K562 (cell line): ENCODE measurements around the gene SLC2A6. TPM values are rescaled to one million over a fixed set of nuclear protein-coding genes. Genes with fewer than 3 reads are reported as not detected.

Experiments used
- ATAC-seq: fragments of 200-7000 bp; cut with Tn5 transposase; 3 replicates; pipeline ENCODE4 v1.9.1; 2020; ENCODE audit warnings: moderate library complexity
- BruUV-seq: library from RNA; stranded (reverse); fragments of 400-500 nt; replicated peaks from 2 replicates; lab custom pipeline; 2021; lab: Mats Ljungman, UMichigan
- CTCF ChIA-PET: fragments of 300-600 bp; formaldehyde crosslinking; extraction: SDS; loops from one replicate; lab custom pipeline; 2021; ENCODE audit warnings: low intra/inter-chr PET ratio; lab: Yijun Ruan, JAX
- POLR2A ChIA-PET: fragments of 300-600, 350-650 bp; sonication (Branson Sonifier 250); formaldehyde crosslinking; extraction: SDS; loops from one replicate; lab custom pipeline; 2021; ENCODE audit warnings: antibody characterized with exemption, inconsistent platforms; lab: Yijun Ruan, JAX
- DNase-seq, 4 experiments: peaks; one replicate each; pipeline versions ENCODE4 v3.0.0 to v3.0.0-alpha.2; 2011 to 2018; ENCODE audit warnings: low spot score in 3 of 4, mixed read lengths in 3 of 4; ENCODE audit errors: extremely low read depth in 1 of 4
- FAIRE-seq: peaks from 2 replicates; lab custom pipeline; 2011; peaks lifted over from hg19 to GRCh38; lab: Jason Lieb, UNC
- H2AFZ ChIP-seq: 2 replicates; pipeline ENCODE4 v1.6.0; 2011; ENCODE audit warnings: low read depth, low read length, control low read depth, inconsistent platforms
- H3K27ac ChIP-seq: fragments of 200-600 bp; 3 replicates; pipeline ENCODE4 v1.8.0; 2011; ENCODE audit warnings: low read depth, mild to moderate bottlenecking, control low read depth, inconsistent platforms, low read length, moderate library complexity, mixed read lengths; ENCODE audit errors: extremely low read depth
- H3K27me3 ChIP-seq, 2 experiments: fragments of 300-600 bp in 1 of 2; 2 replicates in 1 of 2; 3 replicates in 1 of 2; pipeline versions ENCODE4 v1.6.0 to v1.8.0; 2011; ENCODE audit warnings: inconsistent platforms in 2 of 2, low read length in 2 of 2, mild to moderate bottlenecking in 1 of 2, mixed read lengths in 1 of 2, moderate library complexity in 1 of 2; ENCODE audit not compliant: control insufficient read depth in 2 of 2, insufficient read depth in 2 of 2
- H3K36me3 ChIP-seq: fragments of 300-600 bp; 3 replicates; pipeline ENCODE4 v1.8.0; 2011; ENCODE audit warnings: mild to moderate bottlenecking, low read length, inconsistent platforms; ENCODE audit not compliant: control insufficient read depth, insufficient read depth
- H3K4me1 ChIP-seq, 2 experiments: fragments of 200-600 bp in 1 of 2; replicated peaks in 1 of 2; 2 replicates in 1 of 2; 3 replicates in 1 of 2; pipeline versions ENCODE4 v1.5.1 to v1.8.0; 2011; ENCODE audit warnings: inconsistent platforms in 2 of 2, low read length in 2 of 2, mild to moderate bottlenecking in 1 of 2, mixed read lengths in 1 of 2, moderate library complexity in 1 of 2; ENCODE audit not compliant: control insufficient read depth in 2 of 2, insufficient read depth in 2 of 2
- H3K4me2 ChIP-seq: 2 replicates; pipeline ENCODE4 v1.6.1; 2011; ENCODE audit warnings: low read length, control low read depth, inconsistent platforms, mixed read lengths; ENCODE audit not compliant: insufficient read depth
- H3K4me3 ChIP-seq: fragments of 200-600 bp; sonication (generic), shearing (Covaris generic); 2 replicates; pipeline ENCODE4 v1.5.1; 2016; ENCODE audit warnings: control low read depth, inconsistent platforms
- H3K79me2 ChIP-seq: fragments of 200-600 bp; 3 replicates; pipeline ENCODE4 v1.8.0; 2011; ENCODE audit warnings: low read length, inconsistent platforms; ENCODE audit not compliant: control insufficient read depth, insufficient read depth
- H3K9ac ChIP-seq, 2 experiments: 2 replicates each; pipeline versions ENCODE4 v1.6.0 to v1.6.1; 2011; ENCODE audit warnings: low read depth in 2 of 2, low read length in 2 of 2, control low read depth in 1 of 2, inconsistent platforms in 1 of 2, mild to moderate bottlenecking in 1 of 2, mixed read lengths in 1 of 2; ENCODE audit not compliant: insufficient read depth in 1 of 2
- H3K9me1 ChIP-seq: one replicate; pipeline ENCODE4 v1.6.0; 2011; ENCODE audit warnings: inconsistent platforms, mild to moderate bottlenecking, low read length, moderate library complexity; ENCODE audit not compliant: control insufficient read depth, insufficient read depth
- H3K9me3 ChIP-seq: replicated peaks from 2 replicates; pipeline ENCODE4 v1.5.1; 2011; ENCODE audit warnings: low read depth, low read length, inconsistent platforms; ENCODE audit not compliant: control insufficient read depth, insufficient read depth
- H4K20me1 ChIP-seq: replicated peaks from 2 replicates; pipeline ENCODE4 v1.6.1; 2011; ENCODE audit warnings: low read length, inconsistent platforms, mixed read lengths; ENCODE audit not compliant: control insufficient read depth, insufficient read depth
- ARID1B ChIP-seq: fragments of 450-650 bp; IDR thresholded peaks from 2 replicates; pipeline ENCODE4 v1.6.1; 2016; ENCODE audit warnings: antibody characterized with exemption, mild to moderate bottlenecking, inconsistent platforms
- ARNT ChIP-seq, 2 experiments: fragments of 450-650 bp; IDR thresholded peaks; 2 replicates each; pipeline ENCODE4 v1.6.1; 2016; ENCODE audit warnings: mild to moderate bottlenecking in 1 of 2
- DNMT1 ChIP-seq: fragments of 450-650 bp; IDR thresholded peaks from 2 replicates; pipeline ENCODE4 v1.6.1; 2016; ENCODE audit warnings: antibody characterized with exemption, mild to moderate bottlenecking
- GABPB2 ChIP-seq: fragments of 250-450 bp; sonication (Bioruptor Pico); conservative IDR thresholded peaks from 2 replicates; pipeline ENCODE4 v1.5.1; 2021; ENCODE audit warnings: mild to moderate bottlenecking
- HDAC6 ChIP-seq: IDR thresholded peaks from 2 replicates; pipeline ENCODE4 v1.6.1; 2012; ENCODE audit warnings: low read depth, mild to moderate bottlenecking, control low read depth, inconsistent platforms, low read length, moderate library complexity
- LARP7 ChIP-seq: fragments of 450-650 bp; IDR thresholded peaks from 2 replicates; pipeline ENCODE4 v1.6.1; 2016
- NEUROD1 ChIP-seq: fragments of 150-350 bp; IDR thresholded peaks from 2 replicates; pipeline ENCODE4 v1.6.1; 2014; ENCODE audit warnings: borderline replicate concordance, low read length, low read depth; ENCODE audit not compliant: partially characterized antibody
- NR2C2 ChIP-seq, 2 experiments: fragments of 200-800 bp in 1 of 2; sonication (Bioruptor generic) in 1 of 2; sonication (generic) in 1 of 2; formaldehyde crosslinking in 1 of 2; IDR thresholded peaks; 2 replicates each; pipeline versions ENCODE4 v1.6.1 to v1.8.0; 2016 to 2022; ENCODE audit warnings: mild to moderate bottlenecking in 1 of 2, missing compliant biosample characterization in 1 of 2, missing genetic modification characterization in 1 of 2, missing genetic modification reagents in 1 of 2
- RBM15 ChIP-seq: fragments of 200-400 bp; formaldehyde crosslinking; IDR thresholded peaks from 2 replicates; pipeline ENCODE4 v1.6.1; 2018; ENCODE audit warnings: mild to moderate bottlenecking, low read length, moderate library complexity; ENCODE audit not compliant: insufficient read depth
- ZBTB11 ChIP-seq, 3 experiments: fragments of 200-800 bp in 1 of 3; fragments of 250-450 bp in 1 of 3; fragments of 450-650 bp in 1 of 3; sonication (Bioruptor Pico) in 1 of 3; sonication (Bioruptor generic) in 1 of 3; formaldehyde crosslinking in 1 of 3; IDR thresholded peaks; 2 replicates each; pipeline versions ENCODE4 v1.6.1 to v1.8.0; 2016 to 2022; ENCODE audit warnings: mild to moderate bottlenecking in 2 of 3, missing genetic modification characterization in 2 of 3, missing compliant biosample characterization in 1 of 3, moderate library complexity in 1 of 3
- ZBTB26 ChIP-seq: fragments of 450-650 bp; formaldehyde crosslinking; IDR thresholded peaks from 2 replicates; pipeline ENCODE4 v1.4.0; 2022; ENCODE audit warnings: missing genetic modification characterization
- ZC3H8 ChIP-seq: fragments of 450-650 bp; IDR thresholded peaks from 2 replicates; pipeline ENCODE4 v1.6.1; 2017
- ZNF347 ChIP-seq: fragments of 450-650 bp; formaldehyde crosslinking; IDR thresholded peaks from 2 replicates; pipeline ENCODE4 v1.4.0; 2020; ENCODE audit warnings: low read depth, mild to moderate bottlenecking, moderate library complexity
- ZNF444 ChIP-seq: fragments of 250-450 bp; sonication (Bioruptor Pico); IDR thresholded peaks from 2 replicates; pipeline ENCODE4 v1.4.0; 2020; ENCODE audit warnings: mild to moderate bottlenecking, moderate library complexity
- WGBS: fragments of 100-300 bp; shearing (Covaris generic); methylation state at CpG from one replicate; pipeline ENCODE4 v1.1.6; 2016; ENCODE audit warnings: low coverage, mixed read lengths; ENCODE audit not compliant: insufficient coverage; ENCODE audit errors: missing lambda C conversion rate; 5-methylcytosine and 5-hydroxymethylcytosine counted together
- in situ Hi-C: fragments of 300-500 bp; cut with MboI; formaldehyde crosslinking; loops from 4 replicates; pipeline ENCODE4 v1.15.0; 2018; ENCODE audit warnings: inconsistent platforms, mixed read lengths
- intact Hi-C: fragments of 100-400 bp; cut with micrococcal nuclease; formaldehyde crosslinking; loops from 2 replicates; pipeline ENCODE4 v1.14.2; 2022
- polyA plus RNA-seq, 8 experiments: library from polyadenylated mRNA; depleted of rRNA in 4 of 8; stranded (reverse) in 5 of 8; unstranded in 3 of 8; fragments of >200 nt; fragmentation: Nextera tagmentation in 2 of 8; fragmentation: Illumina TruSeq in 1 of 8; extraction: Ambion mirVana in 2 of 8; extraction: Trizol in 1 of 8; gene quantifications; 2 replicates each; pipeline versions ENCODE4 v1.2.1 to v1.2.3, GENCODE V29; 2011 to 2014; ENCODE audit warnings: inconsistent platforms in 1 of 8, missing spikeins in 1 of 8
- total RNA-seq, 7 experiments: library from RNA; depleted of rRNA in 6 of 7; stranded (reverse); fragments of >200 nt in 6 of 7; fragmentation: Illumina TruSeq in 2 of 7; extraction: Trizol in 2 of 7; gene quantifications; 2 replicates each; pipeline versions ENCODE4 v1.2.1 to v1.2.3, GENCODE V29; 2011 to 2021; ENCODE audit warnings: low replicate concordance in 1 of 7
- TF ChIP-seq, protein P1 (sequence below): fragments of 250-450 bp; sonication (Bioruptor Pico); IDR thresholded peaks from 2 replicates; pipeline ENCODE4 v1.8.0; 2021; ENCODE audit warnings: moderate library complexity, mild to moderate bottlenecking, inconsistent platforms

SLC2A6 gene
- total and polyA plus RNA-seq, 9 of the 15 experiments (the other 6 are each of a cell fraction or from before 2014, with no cell fraction given), result 0.04 to 0.38 (median 0.09) TPM; not detected in 3

- DNase-seq, result no peak
- H3K9ac ChIP-seq, result no peak overlapping the region
- no peak overlapping the region for H3K4me2 ChIP-seq
- H3K9me1 ChIP-seq, result no peaks in the 10 kb centered on the region
- no peaks in the 10 kb centered on the region for H3K9me3 ChIP-seq
- peaks cover 46 to 92% of the 10 kb centered on the region in 2 experiments for H3K27me3 ChIP-seq
- no peak overlapping the region for H2AFZ ChIP-seq
- no peaks in the 10 kb centered on the region for H3K79me2 ChIP-seq
- intact Hi-C loops, result no loop called here
- no peak overlapping the region for H3K27ac ChIP-seq
- ChIA-PET POLR2A (no interaction called here), CTCF (no interaction called here)
- no peak for FAIRE-seq
- no TSS peak for BruUV-seq
- H4K20me1 ChIP-seq, result peaks cover 11% of the 10 kb centered on the region
- no peak overlapping the region for H3K4me3 ChIP-seq
- in situ Hi-C loops, result no loop called here
- 0% methylated on average over 7 of the region's 7 CpGs for WGBS
- no peaks in the 10 kb centered on the region for H3K36me3 ChIP-seq
- no peak for ATAC-seq
- peaks cover 0 to 15% of the 10 kb centered on the region in 2 experiments; a peak in 1 of 5 replicates for H3K4me1 ChIP-seq
- TF ChIP-seq ZBTB26 (CRISPR knock-in tag) (no peak), HDAC6 (no peak), NR2C2 (CRISPR knock-in tag; IDR thresholded peaks at IDR 0.05) (no peak), NR2C2 (tag; IDR thresholded peaks at IDR 0.05) (no peak), LARP7 (no peak), RBM15 (no peak), NEUROD1 (no peak), ARID1B (no peak), DNMT1 (no peak), ZNF444 (CRISPR knock-in tag) (no peak), GABPB2 (no peak), ZC3H8 (no peak), ZBTB11 (CRISPR knock-in tag; IDR thresholded peaks at IDR 0.05) (no peak), ZNF347 (CRISPR knock-in tag) (no peak), ARNT (IDR thresholded peaks at IDR 0.05) (no peak)
- TF ChIP-seq, protein P1, sequence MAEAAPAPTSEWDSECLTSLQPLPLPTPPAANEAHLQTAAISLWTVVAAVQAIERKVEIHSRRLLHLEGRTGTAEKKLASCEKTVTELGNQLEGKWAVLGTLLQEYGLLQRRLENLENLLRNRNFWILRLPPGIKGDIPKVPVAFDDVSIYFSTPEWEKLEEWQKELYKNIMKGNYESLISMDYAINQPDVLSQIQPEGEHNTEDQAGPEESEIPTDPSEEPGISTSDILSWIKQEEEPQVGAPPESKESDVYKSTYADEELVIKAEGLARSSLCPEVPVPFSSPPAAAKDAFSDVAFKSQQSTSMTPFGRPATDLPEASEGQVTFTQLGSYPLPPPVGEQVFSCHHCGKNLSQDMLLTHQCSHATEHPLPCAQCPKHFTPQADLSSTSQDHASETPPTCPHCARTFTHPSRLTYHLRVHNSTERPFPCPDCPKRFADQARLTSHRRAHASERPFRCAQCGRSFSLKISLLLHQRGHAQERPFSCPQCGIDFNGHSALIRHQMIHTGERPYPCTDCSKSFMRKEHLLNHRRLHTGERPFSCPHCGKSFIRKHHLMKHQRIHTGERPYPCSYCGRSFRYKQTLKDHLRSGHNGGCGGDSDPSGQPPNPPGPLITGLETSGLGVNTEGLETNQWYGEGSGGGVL (CRISPR knock-in tag), result no peak
Observed at GRCh38 chr9:133519693-133520092, 40.8 kb upstream of the SLC2A6 start.
